OCI-LY7 (cell line): ENCODE measurements around the gene ELP6. TPM values are rescaled to one million over a fixed set of nuclear protein-coding genes. Genes with fewer than 3 reads are reported as not detected.

Experiments used
- BruUV-seq: library from RNA; stranded (reverse); fragments of 400-500 nt; replicated peaks from 2 replicates; lab custom pipeline; 2021; lab: Mats Ljungman, UMichigan
- CTCF ChIA-PET: fragments of 300-600 bp; sonication (Branson Sonifier 250); formaldehyde crosslinking; loops from one replicate; lab custom pipeline; 2022; ENCODE audit warnings: antibody characterized with exemption; ENCODE audit not compliant: unreplicated experiment; lab: Charles Lee
- POLR2A ChIA-PET: fragments of 300-600 bp; sonication (Branson Sonifier 250); formaldehyde crosslinking; loops from one replicate; lab custom pipeline; 2022; ENCODE audit warnings: antibody characterized with exemption; lab: Charles Lee
- DNase-seq: peaks from one replicate; pipeline ENCODE4 v3.0.0-alpha.2; 2015; ENCODE audit warnings: low spot score
- H2AFZ ChIP-seq: fragments of 200-600 bp; sonication (generic), shearing (Covaris generic); 2 replicates; pipeline ENCODE4 v1.6.1; 2014; ENCODE audit warnings: mild to moderate bottlenecking, antibody characterized with exemption, low read length, moderate library complexity
- H3K27ac ChIP-seq: fragments of 200-600 bp; sonication (generic); 2 replicates; pipeline ENCODE4 v1.5.1; 2014; ENCODE audit warnings: mixed run types, low read depth, mild to moderate bottlenecking, moderate library complexity, low read length, inconsistent platforms; ENCODE audit not compliant: poor library complexity, severe bottlenecking
- H3K36me3 ChIP-seq: fragments of 200-600 bp; sonication (generic); 2 replicates; pipeline ENCODE4 v1.6.1; 2014; ENCODE audit warnings: mild to moderate bottlenecking, antibody characterized with exemption, low read length, moderate library complexity, mixed read lengths; ENCODE audit not compliant: insufficient read depth
- H3K4me1 ChIP-seq: fragments of 200-600 bp; sonication (generic); 2 replicates; pipeline ENCODE4 v1.5.1; 2014; ENCODE audit warnings: mild to moderate bottlenecking, low read length; ENCODE audit not compliant: insufficient read depth, poor library complexity, severe bottlenecking
- H3K4me2 ChIP-seq: fragments of 200-600 bp; sonication (generic); 2 replicates; pipeline ENCODE4 v1.6.1; 2014; ENCODE audit warnings: mild to moderate bottlenecking, low read length
- H3K4me3 ChIP-seq: fragments of 200-600 bp; sonication (generic); 2 replicates; pipeline ENCODE4 v1.5.1; 2014; ENCODE audit warnings: mild to moderate bottlenecking, low read depth, low read length; ENCODE audit not compliant: poor library complexity, severe bottlenecking
- H3K79me2 ChIP-seq: fragments of 200-600 bp; sonication (generic); 2 replicates; pipeline ENCODE4 v1.6.1; 2016; ENCODE audit warnings: low read depth, mild to moderate bottlenecking, low read length, moderate library complexity, mixed read lengths; ENCODE audit not compliant: insufficient read depth
- H3K9me2 ChIP-seq: fragments of 200-600 bp; sonication (generic); 2 replicates; pipeline ENCODE4 v1.6.1; 2016; ENCODE audit warnings: mild to moderate bottlenecking, low read length, mixed read lengths; ENCODE audit not compliant: insufficient read depth
- H3K9me3 ChIP-seq: fragments of 200-600 bp; sonication (generic); 2 replicates; pipeline ENCODE4 v1.6.1; 2014; ENCODE audit warnings: mild to moderate bottlenecking, mixed run types, low read length, mixed read lengths
- H4K20me1 ChIP-seq: fragments of 200-600 bp; sonication (generic); 2 replicates; pipeline ENCODE4 v1.6.1; 2014; ENCODE audit warnings: mild to moderate bottlenecking, antibody characterized with exemption, low read length, moderate library complexity, mixed read lengths; ENCODE audit not compliant: insufficient read depth
- EZH2phosphoT487 ChIP-seq: fragments of 200-600 bp; sonication (generic); IDR thresholded peaks from 2 replicates; pipeline ENCODE4 v1.6.1; 2018; ENCODE audit warnings: low read depth, borderline replicate concordance, mild to moderate bottlenecking, mixed run types, antibody characterized with exemption, low read length, moderate library complexity, mixed read lengths
- intact Hi-C: fragments of 100-400 bp; cut with micrococcal nuclease; formaldehyde crosslinking; loops from one replicate; pipeline ENCODE4 v1.10.0; 2022; ENCODE audit not compliant: unreplicated experiment
- total RNA-seq, 2 experiments: library from RNA; depleted of rRNA in 1 of 2; stranded (reverse); fragments of >200 nt in 1 of 2; shearing (Covaris generic) in 1 of 2; gene quantifications; 2 replicates each; pipeline ENCODE4 v1.2.3, GENCODE V29; 2014 to 2022
- TF ChIP-seq, protein P1 (sequence below): fragments of 200-600 bp; sonication (generic); conservative IDR thresholded peaks from 2 replicates; pipeline ENCODE4 v1.5.1; 2014; ENCODE audit warnings: mild to moderate bottlenecking, antibody characterized with exemption, low read length, moderate library complexity, mixed read lengths

Gene ELP6
- total RNA-seq, 2 experiments from 2014 or later, result 91.5 to 92.5 TPM

GRCh38 chr3:47554335-47554734 is 40.8 kb upstream of the ELP6 start:
- Histone ChIP-seq H3K36me3 (no peaks in the 10 kb centered on the region), H4K20me1 (no peaks in the 10 kb centered on the region), H3K79me2 (no peaks in the 10 kb centered on the region), H3K27ac (no peak overlapping the region), H3K4me3 (no peak overlapping the region), H3K4me1 (no peaks in the 10 kb centered on the region), H2AFZ (no peak overlapping the region), H3K9me2 (no peaks in the 10 kb centered on the region), H3K4me2 (no peak overlapping the region), H3K9me3 (no peaks in the 10 kb centered on the region)
- CTCF ChIA-PET, result no interaction called here
- DNase-seq, result no peak
- no TSS peak for BruUV-seq
- POLR2A ChIA-PET, result interaction anchor here (0.6 kb wide), 1 partner anchor 98 kb away, joined by 3 read pairs; no protein-coding TSS in a partner anchor
- intact Hi-C loops, result no loop called here
- TF ChIP-seq, protein P1, sequence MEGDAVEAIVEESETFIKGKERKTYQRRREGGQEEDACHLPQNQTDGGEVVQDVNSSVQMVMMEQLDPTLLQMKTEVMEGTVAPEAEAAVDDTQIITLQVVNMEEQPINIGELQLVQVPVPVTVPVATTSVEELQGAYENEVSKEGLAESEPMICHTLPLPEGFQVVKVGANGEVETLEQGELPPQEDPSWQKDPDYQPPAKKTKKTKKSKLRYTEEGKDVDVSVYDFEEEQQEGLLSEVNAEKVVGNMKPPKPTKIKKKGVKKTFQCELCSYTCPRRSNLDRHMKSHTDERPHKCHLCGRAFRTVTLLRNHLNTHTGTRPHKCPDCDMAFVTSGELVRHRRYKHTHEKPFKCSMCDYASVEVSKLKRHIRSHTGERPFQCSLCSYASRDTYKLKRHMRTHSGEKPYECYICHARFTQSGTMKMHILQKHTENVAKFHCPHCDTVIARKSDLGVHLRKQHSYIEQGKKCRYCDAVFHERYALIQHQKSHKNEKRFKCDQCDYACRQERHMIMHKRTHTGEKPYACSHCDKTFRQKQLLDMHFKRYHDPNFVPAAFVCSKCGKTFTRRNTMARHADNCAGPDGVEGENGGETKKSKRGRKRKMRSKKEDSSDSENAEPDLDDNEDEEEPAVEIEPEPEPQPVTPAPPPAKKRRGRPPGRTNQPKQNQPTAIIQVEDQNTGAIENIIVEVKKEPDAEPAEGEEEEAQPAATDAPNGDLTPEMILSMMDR, result no peak
- no peak for TF ChIP-seq EZH2phosphoT487

GRCh38 chr3:47553407-47553806 is 39.9 kb upstream of the ELP6 start:
- no peaks in the 10 kb centered on the region for H3K9me3 ChIP-seq
- intact Hi-C loops, result no loop called here
- H3K9me2 ChIP-seq, result no peaks in the 10 kb centered on the region
- no TSS peak for BruUV-seq
- H2AFZ ChIP-seq, result no peak overlapping the region
- TF ChIP-seq EZH2phosphoT487, result no peak
- TF ChIP-seq, protein P1, result no peak
- no peak overlapping the region for H3K4me2 ChIP-seq
- no peak overlapping the region for H3K4me3 ChIP-seq
- POLR2A ChIA-PET, result interaction anchor here (1.0 kb wide), 1 partner anchor 272 kb away, joined by 3 read pairs; no protein-coding TSS in a partner anchor
- H3K79me2 ChIP-seq, result no peaks in the 10 kb centered on the region
- CTCF ChIA-PET, result no interaction called here
- H3K36me3 ChIP-seq, result no peaks in the 10 kb centered on the region
- H4K20me1 ChIP-seq, result no peaks in the 10 kb centered on the region
- no peak overlapping the region for H3K27ac ChIP-seq
- DNase-seq, result no peak
- no peaks in the 10 kb centered on the region for H3K4me1 ChIP-seq

DNA sequence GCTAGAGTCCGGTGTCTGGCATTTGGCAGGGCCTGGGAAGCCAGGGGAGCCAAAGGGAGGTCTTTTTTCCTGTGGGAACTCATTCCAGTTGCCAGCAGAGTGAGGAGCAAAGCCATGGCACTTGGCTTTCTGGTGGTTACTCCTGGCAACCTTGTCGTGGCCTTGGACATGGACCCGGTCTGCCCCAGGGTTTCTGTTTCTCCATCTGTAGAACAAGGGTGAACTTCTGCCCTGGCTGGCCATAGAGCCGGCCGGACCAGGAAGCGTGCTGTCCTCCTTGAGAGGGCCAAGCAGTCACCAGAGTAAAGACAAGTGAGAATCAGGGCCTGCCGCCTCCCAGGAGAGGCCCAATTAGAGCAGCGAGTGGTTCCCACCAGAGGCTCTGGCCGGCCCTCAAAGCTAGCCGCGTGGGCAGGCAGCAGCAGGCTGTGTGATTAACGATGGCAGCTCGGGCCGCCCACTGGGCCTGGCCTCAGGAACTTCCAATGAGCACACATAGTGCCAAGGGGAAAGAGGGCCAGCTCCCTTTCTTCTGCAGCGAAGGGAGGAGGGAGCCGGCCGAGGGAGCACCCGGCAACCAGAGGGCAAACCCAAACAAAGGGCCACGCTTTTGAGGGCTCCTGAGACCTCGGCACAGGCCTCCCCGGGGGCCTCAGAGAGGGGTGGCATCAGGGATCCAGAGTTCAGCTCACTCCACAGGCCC is 29.1 kb upstream of the ELP6 start:
- Histone ChIP-seq H2AFZ (no peak overlapping the region), H3K36me3 (no peaks in the 10 kb centered on the region), H3K9me2 (no peaks in the 10 kb centered on the region), H3K4me2 (no peak overlapping the region), H3K4me1 (no peaks in the 10 kb centered on the region), H3K27ac (no peak overlapping the region), H4K20me1 (no peaks in the 10 kb centered on the region), H3K4me3 (no peak overlapping the region), H3K9me3 (no peaks in the 10 kb centered on the region), H3K79me2 (no peaks in the 10 kb centered on the region)
- BruUV-seq, result no TSS peak
- intact Hi-C loops, result no loop called here
- DNase-seq, result no peak
- ChIA-PET CTCF (no interaction called here), POLR2A (interaction anchor here (0.6 kb wide), 1 partner anchor 77 kb away, joined by 3 read pairs; no protein-coding TSS in a partner anchor)
- TF ChIP-seq, protein P1, result no peak
- TF ChIP-seq EZH2phosphoT487, result no peak
